Right atrium auricular region (tissue), 2 donors: ENCODE results near the gene PTP4A1. TPM values are rescaled to one million over a fixed set of nuclear protein-coding genes. Genes with fewer than 3 reads are reported as not detected.

Experiments
- DNase-seq: peaks from one replicate; pipeline ENCODE4 v3.0.0-alpha.2; 2019; ENCODE audit warnings: low spot score
- H3K27ac ChIP-seq, 2 donors: fragments of 200-600 bp; sonication (generic); 1 replicate in 1 of 2; 2 replicates in 1 of 2; pipeline ENCODE4 v1.5.1; 2016 to 2019
- H3K27me3 ChIP-seq, 2 donors: fragments of 200-600 bp; sonication (generic); one replicate each; pipeline versions ENCODE4 v1.5.1 to v1.6.0; 2017 to 2019
- H3K36me3 ChIP-seq: fragments of 200-600 bp; sonication (generic); one replicate; pipeline ENCODE4 v1.5.1; 2016
- H3K4me1 ChIP-seq, 2 donors: fragments of 200-600 bp; sonication (generic); one replicate each; pipeline versions ENCODE4 v1.5.1 to v1.6.0; 2017 to 2019
- H3K4me3 ChIP-seq, 2 donors: fragments of 200-600 bp; sonication (generic); 1 replicate in 1 of 2; 2 replicates in 1 of 2; pipeline ENCODE4 v1.5.1; 2017 to 2019; ENCODE audit warnings: mild to moderate bottlenecking in 1 of 2, moderate library complexity in 1 of 2
- H3K9me3 ChIP-seq, 2 donors: fragments of 200-600 bp; sonication (generic); one replicate each; pipeline ENCODE4 v1.5.1; 2019
- total RNA-seq, 2 donors: library from RNA; depleted of rRNA; stranded (reverse); fragments of >200 nt; gene quantifications; one replicate each; pipeline ENCODE4 v1.1.0, GENCODE V29; 2016
- TF ChIP-seq, protein P1 (sequence below), 2 donors: fragments of 200-600 bp; sonication (generic); IDR thresholded peaks; one replicate each; pipeline ENCODE4 v1.5.1; 2019; ENCODE audit warnings: antibody characterized with exemption in 2 of 2

The PTP4A1 gene
- total RNA-seq, 2 donors from 2014 or later, result 17.1 to 17.9 TPM

DNA sequence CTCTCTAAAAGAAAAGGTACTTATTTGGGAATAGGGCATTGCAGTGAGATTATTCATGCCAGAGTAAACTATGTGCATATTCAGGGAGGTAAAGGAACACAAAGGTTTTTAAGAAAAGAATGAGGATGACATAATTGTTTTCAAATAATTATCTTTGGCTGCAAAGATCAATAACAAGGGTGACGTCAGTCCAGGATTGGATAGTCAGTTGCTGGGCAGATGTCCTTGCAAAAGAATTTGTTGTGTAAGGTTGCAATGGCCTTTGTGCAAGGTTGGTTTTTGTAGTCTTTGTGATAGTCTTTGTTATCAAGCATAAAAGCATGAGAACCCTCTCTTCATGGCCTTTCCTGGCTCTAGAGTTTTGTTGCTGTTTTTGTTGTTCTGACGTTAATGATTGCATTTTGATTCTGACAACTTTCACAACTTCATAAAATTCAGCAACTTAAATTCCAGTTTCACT, 17.7 kb downstream of the PTP4A1 start:
- Histone ChIP-seq H3K9me3 (no peaks in the 10 kb centered on the region), H3K27me3 (no peaks in the 10 kb centered on the region), H3K27ac (no peak overlapping the region), H3K4me3 (no peak overlapping the region), H3K4me1 (no peaks in the 10 kb centered on the region), H3K36me3 (no peaks in the 10 kb centered on the region)
- DNase-seq, result no peak
- TF ChIP-seq, protein P1, sequence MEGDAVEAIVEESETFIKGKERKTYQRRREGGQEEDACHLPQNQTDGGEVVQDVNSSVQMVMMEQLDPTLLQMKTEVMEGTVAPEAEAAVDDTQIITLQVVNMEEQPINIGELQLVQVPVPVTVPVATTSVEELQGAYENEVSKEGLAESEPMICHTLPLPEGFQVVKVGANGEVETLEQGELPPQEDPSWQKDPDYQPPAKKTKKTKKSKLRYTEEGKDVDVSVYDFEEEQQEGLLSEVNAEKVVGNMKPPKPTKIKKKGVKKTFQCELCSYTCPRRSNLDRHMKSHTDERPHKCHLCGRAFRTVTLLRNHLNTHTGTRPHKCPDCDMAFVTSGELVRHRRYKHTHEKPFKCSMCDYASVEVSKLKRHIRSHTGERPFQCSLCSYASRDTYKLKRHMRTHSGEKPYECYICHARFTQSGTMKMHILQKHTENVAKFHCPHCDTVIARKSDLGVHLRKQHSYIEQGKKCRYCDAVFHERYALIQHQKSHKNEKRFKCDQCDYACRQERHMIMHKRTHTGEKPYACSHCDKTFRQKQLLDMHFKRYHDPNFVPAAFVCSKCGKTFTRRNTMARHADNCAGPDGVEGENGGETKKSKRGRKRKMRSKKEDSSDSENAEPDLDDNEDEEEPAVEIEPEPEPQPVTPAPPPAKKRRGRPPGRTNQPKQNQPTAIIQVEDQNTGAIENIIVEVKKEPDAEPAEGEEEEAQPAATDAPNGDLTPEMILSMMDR (IDR thresholded peaks at IDR 0.05), result no peak

DNA sequence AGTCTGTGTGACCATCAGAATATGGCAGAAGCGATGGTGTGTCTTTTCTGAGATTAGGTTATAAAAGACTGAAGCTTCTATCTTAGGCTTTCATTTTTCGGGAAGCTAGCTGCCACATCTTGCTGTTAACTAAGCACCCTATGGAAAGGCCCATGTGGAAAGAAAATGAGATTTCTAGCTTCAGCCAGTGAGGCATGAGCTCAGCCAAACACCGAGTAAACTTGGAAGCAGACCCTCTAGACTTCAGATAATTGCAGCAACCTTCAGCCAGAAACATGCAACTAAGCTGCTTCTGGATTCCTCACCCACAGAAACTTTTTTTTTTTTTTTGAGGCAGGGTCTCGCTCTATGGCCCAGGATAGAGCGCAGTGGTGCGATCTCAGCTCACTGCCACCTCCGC, 20.6 kb downstream of the PTP4A1 start:
- DNase-seq, result no peak
- Histone ChIP-seq H3K4me1 (peaks cover 0 to 2% of the 10 kb centered on the region in 2 donors), H3K36me3 (no peaks in the 10 kb centered on the region), H3K27ac (no peak overlapping the region), H3K27me3 (no peaks in the 10 kb centered on the region), H3K9me3 (no peaks in the 10 kb centered on the region), H3K4me3 (no peak overlapping the region)
- TF ChIP-seq, protein P1 (IDR thresholded peaks at IDR 0.05), result no peak

DNA sequence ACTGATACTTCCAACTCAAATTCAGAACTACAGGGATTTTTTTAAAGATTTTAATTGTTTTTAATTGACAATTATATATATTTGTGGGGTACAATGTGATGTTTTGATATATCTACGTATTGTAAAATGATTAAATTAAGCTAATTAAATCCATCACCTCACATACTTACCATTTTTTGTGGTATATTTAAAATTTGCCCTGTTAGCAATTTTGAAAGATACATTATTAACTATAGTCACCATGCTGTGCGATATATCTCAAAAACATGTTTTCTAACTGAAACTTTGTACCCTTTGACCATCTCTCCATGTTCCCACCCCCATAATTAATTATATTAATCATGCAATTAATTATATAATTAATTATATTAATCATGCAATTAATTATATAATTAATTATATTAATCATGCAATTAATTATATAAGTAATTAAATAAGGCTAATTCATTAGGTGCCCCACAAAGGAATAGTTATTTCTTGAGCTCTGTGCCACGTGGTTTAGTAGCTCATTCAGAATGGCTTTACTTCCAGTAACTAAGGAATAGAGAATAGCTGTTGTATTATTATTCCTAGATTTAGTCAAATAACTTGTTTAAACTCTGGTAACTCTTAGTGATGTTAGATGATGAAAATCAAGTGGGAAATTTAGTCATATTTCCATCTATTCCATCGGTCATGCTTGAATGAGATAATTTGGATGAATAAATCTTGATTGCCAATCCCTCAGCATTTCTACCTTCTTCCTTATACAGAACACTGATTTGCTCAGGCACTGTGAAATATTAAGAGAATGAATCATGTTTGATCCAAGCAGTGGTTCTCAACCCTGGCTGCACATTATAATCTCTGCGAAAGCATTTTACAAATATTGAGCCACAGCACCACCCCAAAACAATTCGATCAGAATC, 25.1 kb downstream of the PTP4A1 start:
- peaks cover 0 to 5% of the 10 kb centered on the region in 2 donors for H3K4me1 ChIP-seq
- no peaks in the 10 kb centered on the region for H3K36me3 ChIP-seq
- H3K4me3 ChIP-seq, result peak overlapping the region in 1 of 2 donors; percentile 47
- no peaks in the 10 kb centered on the region for H3K9me3 ChIP-seq
- H3K27ac ChIP-seq, result no peak overlapping the region
- no peaks in the 10 kb centered on the region for H3K27me3 ChIP-seq
- TF ChIP-seq, protein P1 (IDR thresholded peaks at IDR 0.05), result no peak
- no peak for DNase-seq

DNA sequence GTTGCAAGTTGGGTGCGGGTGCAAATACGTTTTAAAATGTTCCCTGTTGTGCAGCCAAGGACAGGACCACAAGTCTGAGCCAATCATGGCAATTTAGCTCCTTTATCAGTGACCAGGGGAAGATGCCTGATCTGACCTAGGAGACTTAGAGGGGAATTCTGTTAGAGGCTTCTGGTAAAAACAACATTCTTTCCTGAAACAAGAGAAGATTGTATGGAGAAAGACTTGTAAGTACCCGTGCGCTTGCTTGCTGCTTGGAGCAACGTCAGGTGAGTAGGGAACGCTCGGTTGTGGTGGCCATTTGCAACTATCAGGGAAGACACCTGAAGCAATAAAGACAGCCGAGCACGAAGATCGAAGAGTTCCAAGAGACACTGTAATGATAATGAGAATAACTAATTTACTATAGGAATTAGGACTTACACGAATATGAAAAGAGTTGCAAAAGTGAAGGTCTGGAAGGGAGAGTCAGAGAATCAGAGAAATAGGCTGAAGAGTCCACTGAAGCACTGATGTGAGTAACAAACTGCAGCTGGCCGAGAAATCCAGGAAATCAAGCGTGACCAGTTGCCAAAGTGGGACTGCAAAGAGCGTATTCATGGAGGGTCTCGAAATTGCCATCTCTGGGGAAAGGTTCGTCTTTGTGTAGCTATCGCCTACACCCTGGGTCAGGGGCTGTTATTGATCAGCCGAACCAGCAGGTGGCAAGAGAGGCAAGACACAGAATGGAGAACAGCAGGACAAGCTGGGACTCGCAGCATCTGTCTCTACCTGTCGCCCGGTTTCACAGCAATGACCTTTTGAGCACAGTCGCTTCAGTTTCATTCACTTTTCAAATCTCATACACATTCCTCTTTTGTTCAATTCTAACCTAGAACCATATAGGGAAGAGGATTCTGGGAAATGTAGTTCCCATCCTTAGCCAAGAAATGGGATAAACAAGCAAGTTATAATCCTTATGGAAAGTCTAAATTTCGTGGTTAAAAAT, 26.1 kb downstream of the PTP4A1 start:
- no peak for DNase-seq
- Histone ChIP-seq H3K27ac (no peak overlapping the region), H3K4me3 (peak overlapping the region; percentile 39 to 47), H3K36me3 (no peaks in the 10 kb centered on the region), H3K4me1 (peaks cover 0 to 5% of the 10 kb centered on the region in 2 donors), H3K9me3 (no peaks in the 10 kb centered on the region), H3K27me3 (no peaks in the 10 kb centered on the region)
- TF ChIP-seq, protein P1 (IDR thresholded peaks at IDR 0.05), result peak; percentile 58 to 93

DNA sequence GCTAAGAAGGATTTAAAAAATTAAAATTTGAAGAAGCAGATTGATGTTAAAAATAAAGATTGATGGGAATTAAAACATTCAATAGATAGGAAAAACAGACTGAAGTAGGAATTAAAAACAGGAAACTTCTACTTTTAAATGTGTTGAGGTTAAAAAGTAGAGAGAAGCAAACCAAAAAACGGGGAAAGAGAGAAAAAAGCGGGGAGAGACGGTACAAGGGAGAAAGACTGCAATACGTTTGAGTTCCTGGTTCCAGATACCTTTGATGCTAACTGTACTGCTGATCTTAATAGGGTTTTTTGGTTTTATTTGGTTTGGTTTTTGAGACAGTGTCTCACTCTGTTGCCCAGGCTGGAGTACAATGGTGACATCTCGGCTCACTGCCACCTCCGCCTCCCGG, 27.0 kb downstream of the PTP4A1 start:
- Histone ChIP-seq H3K36me3 (no peaks in the 10 kb centered on the region), H3K4me3 (no peak overlapping the region), H3K9me3 (no peaks in the 10 kb centered on the region), H3K27ac (no peak overlapping the region), H3K27me3 (no peaks in the 10 kb centered on the region), H3K4me1 (peaks cover 0 to 5% of the 10 kb centered on the region in 2 donors)
- TF ChIP-seq, protein P1 (IDR thresholded peaks at IDR 0.05), result no peak
- no peak for DNase-seq
